Osteoblast (primary cell): ENCODE measurements around the gene GRID1. TPM values are rescaled to one million over a fixed set of nuclear protein-coding genes. Genes with fewer than 3 reads are reported as not detected.

Experiments
- DNase-seq: peaks from one replicate; pipeline ENCODE4 v3.0.0; 2011; ENCODE audit warnings: low spot score, mixed read lengths; ENCODE audit not compliant: insufficient read length; ENCODE audit errors: missing footprints
- H2AFZ ChIP-seq: 2 replicates; pipeline ENCODE4 v1.6.0; 2011; ENCODE audit warnings: mild to moderate bottlenecking, low read length
- H3K27ac ChIP-seq: 2 replicates; pipeline ENCODE4 v1.5.1; 2011; ENCODE audit warnings: mild to moderate bottlenecking, low read depth, low read length, moderate library complexity
- H3K27me3 ChIP-seq: 2 replicates; pipeline ENCODE4 v1.6.0; 2012; ENCODE audit warnings: mild to moderate bottlenecking, control low read depth, inconsistent platforms, low read length, moderate library complexity; ENCODE audit not compliant: insufficient read depth
- H3K36me3 ChIP-seq: 2 replicates; pipeline ENCODE4 v1.5.1; 2011; ENCODE audit warnings: mild to moderate bottlenecking, low read length, control low read depth, moderate library complexity; ENCODE audit not compliant: insufficient read depth
- H3K4me1 ChIP-seq: 2 replicates; pipeline ENCODE4 v1.5.1; 2011; ENCODE audit warnings: mild to moderate bottlenecking, low read length, control low read depth, moderate library complexity; ENCODE audit not compliant: insufficient read depth
- H3K4me2 ChIP-seq: 2 replicates; pipeline ENCODE4 v1.6.0; 2011; ENCODE audit warnings: mild to moderate bottlenecking, low read length; ENCODE audit not compliant: insufficient read depth
- H3K4me3 ChIP-seq: fragments of 200-600 bp; sonication (generic); 3 replicates; pipeline ENCODE4 v1.5.1; 2012; ENCODE audit warnings: mild to moderate bottlenecking, low read length, inconsistent platforms; ENCODE audit not compliant: insufficient read depth
- H3K79me2 ChIP-seq: 2 replicates; pipeline ENCODE4 v1.6.0; 2012; ENCODE audit warnings: mild to moderate bottlenecking, low read length, control low read depth, inconsistent platforms; ENCODE audit not compliant: insufficient read depth
- H3K9me3 ChIP-seq: 2 replicates; pipeline ENCODE4 v1.5.1; 2011; ENCODE audit warnings: low read depth, low read length, control low read depth
- H4K20me1 ChIP-seq: 2 replicates; pipeline ENCODE4 v1.6.0; 2012; ENCODE audit warnings: mild to moderate bottlenecking, low read length, control low read depth; ENCODE audit not compliant: insufficient read depth
- total RNA-seq: library from RNA; depleted of rRNA; stranded (reverse); fragments of >200 nt; gene quantifications from 2 replicates; pipeline ENCODE4 v1.2.3, GENCODE V29; 2012
- TF ChIP-seq, protein P1 (sequence below): IDR thresholded peaks from 2 replicates; pipeline ENCODE4 v1.5.1; 2011; ENCODE audit warnings: mild to moderate bottlenecking, low read depth, low read length, moderate library complexity; ENCODE audit errors: extremely low read depth

The GRID1 gene
- total RNA-seq, 1 donor = not detected

DNA sequence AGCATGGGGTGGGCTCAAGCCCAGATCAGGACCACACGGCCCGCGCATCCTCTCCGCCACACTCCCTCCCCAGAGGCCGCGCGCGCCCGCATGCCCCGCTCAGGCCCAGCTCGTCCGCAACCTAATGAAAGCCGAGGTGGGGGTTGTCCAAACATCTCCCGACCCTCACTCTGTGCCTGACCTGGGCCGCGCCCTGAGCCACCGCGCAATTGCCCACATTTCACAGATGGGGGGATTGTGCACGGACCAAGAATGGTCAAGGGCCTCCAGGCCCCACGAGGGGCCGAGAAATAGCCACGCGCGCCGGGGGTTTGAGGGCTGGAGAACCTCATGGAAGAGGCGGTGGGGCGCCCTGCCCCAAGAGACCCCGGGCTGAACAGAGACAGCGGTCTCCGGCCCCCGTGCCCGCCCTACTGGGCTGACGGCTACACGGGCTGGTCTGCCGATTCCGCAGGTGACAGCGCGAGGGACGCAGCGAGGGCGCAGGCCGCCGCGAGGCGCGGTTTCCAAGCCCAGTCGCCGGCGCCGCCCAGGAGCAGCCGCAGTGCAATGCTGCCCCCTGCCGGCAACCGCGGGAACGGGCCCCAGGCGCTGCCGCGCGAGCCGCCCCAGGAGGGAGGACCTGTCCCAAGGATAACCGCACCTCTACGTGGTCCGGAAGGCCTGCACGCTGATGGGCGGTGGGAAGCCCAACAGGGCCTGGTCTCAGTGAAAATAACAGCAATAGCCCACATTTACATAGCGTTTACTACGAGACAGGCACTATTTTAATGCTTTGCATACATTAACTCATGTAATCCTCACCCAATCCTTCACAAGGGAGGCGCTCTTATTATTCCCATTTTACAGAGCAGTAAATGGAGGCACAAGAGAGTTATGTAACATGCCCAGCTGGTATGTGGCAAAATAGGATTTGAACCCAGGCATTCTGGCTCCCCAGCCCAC lies 10.5 kb upstream of the GRID1 start:
- Histone ChIP-seq H3K27me3 (peaks cover 30% of the 10 kb centered on the region), H3K79me2 (no peaks in the 10 kb centered on the region), H3K4me3 (peak overlapping the region; percentile 50), H3K36me3 (no peaks in the 10 kb centered on the region), H3K9me3 (no peaks in the 10 kb centered on the region), H3K4me1 (no peaks in the 10 kb centered on the region), H4K20me1 (no peaks in the 10 kb centered on the region), H3K27ac (no peak overlapping the region), H2AFZ (peak overlapping the region; percentile 70), H3K4me2 (peak overlapping the region; percentile 75)
- DNase-seq = peak; percentile 99
- TF ChIP-seq, protein P1, sequence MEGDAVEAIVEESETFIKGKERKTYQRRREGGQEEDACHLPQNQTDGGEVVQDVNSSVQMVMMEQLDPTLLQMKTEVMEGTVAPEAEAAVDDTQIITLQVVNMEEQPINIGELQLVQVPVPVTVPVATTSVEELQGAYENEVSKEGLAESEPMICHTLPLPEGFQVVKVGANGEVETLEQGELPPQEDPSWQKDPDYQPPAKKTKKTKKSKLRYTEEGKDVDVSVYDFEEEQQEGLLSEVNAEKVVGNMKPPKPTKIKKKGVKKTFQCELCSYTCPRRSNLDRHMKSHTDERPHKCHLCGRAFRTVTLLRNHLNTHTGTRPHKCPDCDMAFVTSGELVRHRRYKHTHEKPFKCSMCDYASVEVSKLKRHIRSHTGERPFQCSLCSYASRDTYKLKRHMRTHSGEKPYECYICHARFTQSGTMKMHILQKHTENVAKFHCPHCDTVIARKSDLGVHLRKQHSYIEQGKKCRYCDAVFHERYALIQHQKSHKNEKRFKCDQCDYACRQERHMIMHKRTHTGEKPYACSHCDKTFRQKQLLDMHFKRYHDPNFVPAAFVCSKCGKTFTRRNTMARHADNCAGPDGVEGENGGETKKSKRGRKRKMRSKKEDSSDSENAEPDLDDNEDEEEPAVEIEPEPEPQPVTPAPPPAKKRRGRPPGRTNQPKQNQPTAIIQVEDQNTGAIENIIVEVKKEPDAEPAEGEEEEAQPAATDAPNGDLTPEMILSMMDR = peak; percentile 79

DNA sequence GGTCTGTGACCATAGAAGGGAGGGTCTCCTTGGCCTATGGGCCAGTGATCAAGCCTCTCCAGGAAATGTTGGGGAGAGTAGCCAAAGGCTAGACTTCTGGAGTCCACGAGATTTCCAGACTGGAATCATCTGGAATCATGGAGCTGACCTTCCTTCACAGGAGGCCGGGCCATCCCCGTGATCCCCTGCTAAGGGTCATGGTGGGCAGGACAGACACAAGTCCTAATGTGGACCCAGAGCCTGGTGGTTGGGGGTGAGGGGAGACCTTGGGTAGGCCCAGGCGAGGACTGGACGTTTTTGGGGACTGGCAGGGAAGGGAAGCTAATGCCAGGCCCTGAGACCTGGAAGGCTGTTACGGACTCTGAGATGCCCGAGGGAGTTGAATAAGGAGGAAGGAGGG lies 9.8 kb upstream of the GRID1 start:
- TF ChIP-seq, protein P1 = no peak
- peaks cover 26% of the 10 kb centered on the region for H3K27me3 ChIP-seq
- H4K20me1 ChIP-seq = no peaks in the 10 kb centered on the region
- no peaks in the 10 kb centered on the region for H3K9me3 ChIP-seq
- H3K27ac ChIP-seq = no peak overlapping the region
- no peak overlapping the region for H2AFZ ChIP-seq
- H3K4me3 ChIP-seq = no peak overlapping the region
- no peaks in the 10 kb centered on the region for H3K4me1 ChIP-seq
- DNase-seq = peak; percentile 59
- H3K36me3 ChIP-seq = no peaks in the 10 kb centered on the region
- H3K4me2 ChIP-seq = no peak overlapping the region
- H3K79me2 ChIP-seq = no peaks in the 10 kb centered on the region

DNA sequence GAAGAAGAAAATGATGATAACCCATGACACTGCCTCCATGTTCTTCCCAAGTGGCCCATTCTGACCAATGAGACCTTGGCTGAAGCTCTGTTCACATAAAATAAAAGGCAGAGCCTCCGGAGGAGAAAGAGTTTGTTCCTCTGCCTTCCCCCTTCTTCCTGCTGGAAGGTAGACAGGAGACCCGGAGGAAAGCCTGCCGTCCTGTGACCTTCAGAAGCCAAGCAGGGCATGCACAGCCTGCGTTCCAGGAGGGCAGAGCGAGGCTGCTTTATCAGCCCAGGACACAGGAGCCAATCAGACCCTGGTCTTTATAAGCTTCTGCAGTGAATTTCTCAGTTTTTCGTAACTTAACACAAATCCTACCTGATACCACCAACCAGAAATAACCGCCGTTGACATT lies 8.6 kb upstream of the GRID1 start:
- Histone ChIP-seq H3K27me3 (peaks cover 20% of the 10 kb centered on the region), H3K4me1 (no peaks in the 10 kb centered on the region), H3K9me3 (no peaks in the 10 kb centered on the region), H3K4me3 (no peak overlapping the region), H2AFZ (no peak overlapping the region), H3K36me3 (no peaks in the 10 kb centered on the region), H3K79me2 (no peaks in the 10 kb centered on the region), H3K4me2 (no peak overlapping the region), H3K27ac (no peak overlapping the region), H4K20me1 (no peaks in the 10 kb centered on the region)
- TF ChIP-seq, protein P1 = no peak
- peak; percentile 78 for DNase-seq

DNA sequence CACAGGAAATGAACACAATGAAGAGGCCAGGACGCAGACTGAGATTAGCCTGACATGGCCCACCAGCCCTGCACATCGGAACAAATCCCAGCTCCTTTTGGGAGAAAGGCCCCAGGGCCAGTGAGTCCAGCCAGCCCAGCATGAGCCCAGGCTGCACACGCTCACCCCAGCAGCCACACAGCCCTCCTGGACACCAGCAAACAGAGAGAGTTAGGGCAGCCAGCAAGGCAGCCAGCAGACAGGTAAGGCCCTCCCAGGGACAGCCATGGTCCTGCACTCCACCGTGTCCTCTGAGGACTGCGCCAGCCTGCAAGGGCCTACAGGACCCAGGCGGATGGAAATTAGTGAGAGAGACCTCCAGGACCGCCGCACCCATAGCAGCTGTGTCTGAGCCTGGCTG lies 8.1 kb upstream of the GRID1 start:
- no peak overlapping the region for H2AFZ ChIP-seq

More for the DNA sequence above, 8.1 kb upstream of the GRID1 start:
- Histone ChIP-seq H3K9me3 (no peaks in the 10 kb centered on the region), H3K4me2 (no peak overlapping the region), H4K20me1 (no peaks in the 10 kb centered on the region), H3K27ac (no peak overlapping the region), H3K27me3 (peaks cover 23% of the 10 kb centered on the region), H3K36me3 (no peaks in the 10 kb centered on the region), H3K4me3 (no peak overlapping the region), H3K79me2 (no peaks in the 10 kb centered on the region), H3K4me1 (no peaks in the 10 kb centered on the region)
- peak; percentile 58 for DNase-seq
- TF ChIP-seq, protein P1 = no peak
